Measurements from ENCODE around the gene SHLD2.
"Not testable (repeated sequence)": the region's sequence is repeated elsewhere in the genome, so short reads cannot be mapped to it uniquely, and the experiment has no call there.

SHLD2 gene

GRCh38 chr10:87089746-87090145 is 5.3 kb upstream of the SHLD2 start:
- no peak for DNase-seq

GRCh38 chr10:87090779-87091178 is 4.2 kb upstream of the SHLD2 start:
- DNase-seq = no peak

- no peak for DNase-seq
Measured at GRCh38 chr10:87092376-87092860, 2.6 kb upstream of the SHLD2 start.

GRCh38 chr10:87092861-87093631 is 2.0 kb upstream of the SHLD2 start:
- no peak for DNase-seq

GRCh38 chr10:87093632-87094372 is 1.2 kb upstream of the SHLD2 start:
- no peak for DNase-seq

GRCh38 chr10:87095236-87095945 is 385 bp downstream of the SHLD2 start:
- DNase-seq = no peak

GRCh38 chr10:87101996-87102395 is 7.0 kb downstream of the SHLD2 start:
- DNase-seq = no peak

GRCh38 chr10:87104727-87105126 is 9.7 kb downstream of the SHLD2 start:
- DNase-seq = not testable (repeated sequence)

- DNase-seq = no peak
Measured at GRCh38 chr10:87105446-87106124, 10.6 kb downstream of the SHLD2 start.

GRCh38 chr10:87118122-87118521 is 23.1 kb downstream of the SHLD2 start:
- DNase-seq = not testable (repeated sequence)

- DNase-seq = not testable (repeated sequence)
Measured at GRCh38 chr10:87119029-87119428, 24.0 kb downstream of the SHLD2 start.

- not testable (repeated sequence) for DNase-seq
Measured at GRCh38 chr10:87123351-87123750, 28.3 kb downstream of the SHLD2 start.

- DNase-seq = not testable (repeated sequence)
Measured at GRCh38 chr10:87127048-87127447, 32.0 kb downstream of the SHLD2 start.

- DNase-seq = not testable (repeated sequence)
Measured at GRCh38 chr10:87127607-87128156, 32.7 kb downstream of the SHLD2 start.

- DNase-seq = not testable (repeated sequence)
Measured at GRCh38 chr10:87132176-87132575, 37.2 kb downstream of the SHLD2 start.

GRCh38 chr10:87133936-87134335 is 38.9 kb downstream of the SHLD2 start:
- not testable (repeated sequence) for DNase-seq

GRCh38 chr10:87134440-87134839 is 39.4 kb downstream of the SHLD2 start:
- not testable (repeated sequence) for DNase-seq

GRCh38 chr10:87137478-87137877 is 42.5 kb downstream of the SHLD2 start:
- not testable (repeated sequence) for DNase-seq

- DNase-seq = not testable (repeated sequence)
Measured at GRCh38 chr10:87142230-87143108, 47.5 kb downstream of the SHLD2 start.

GRCh38 chr10:87143109-87143418 is 48.1 kb downstream of the SHLD2 start:
- not testable (repeated sequence) for DNase-seq

- not testable (repeated sequence) for DNase-seq
Measured at GRCh38 chr10:87145598-87145997, 50.6 kb downstream of the SHLD2 start.

All from NCI-H1417 treated with DMSO at 0.1 percent for 48 hours (cell line).